Measurements from ENCODE around the gene SPINK14. TPM values are rescaled to one million over a fixed set of nuclear protein-coding genes. Genes with fewer than 3 reads are reported as not detected.

The SPINK14 gene, protein sequence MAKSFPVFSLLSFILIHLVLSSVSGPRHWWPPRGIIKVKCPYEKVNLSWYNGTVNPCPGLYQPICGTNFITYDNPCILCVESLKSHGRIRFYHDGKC
- not detected for polyA plus RNA-seq (2013, experiment 1 of 2)
- polyA plus RNA-seq (2013, experiment 2 of 2), result not detected

DNA sequence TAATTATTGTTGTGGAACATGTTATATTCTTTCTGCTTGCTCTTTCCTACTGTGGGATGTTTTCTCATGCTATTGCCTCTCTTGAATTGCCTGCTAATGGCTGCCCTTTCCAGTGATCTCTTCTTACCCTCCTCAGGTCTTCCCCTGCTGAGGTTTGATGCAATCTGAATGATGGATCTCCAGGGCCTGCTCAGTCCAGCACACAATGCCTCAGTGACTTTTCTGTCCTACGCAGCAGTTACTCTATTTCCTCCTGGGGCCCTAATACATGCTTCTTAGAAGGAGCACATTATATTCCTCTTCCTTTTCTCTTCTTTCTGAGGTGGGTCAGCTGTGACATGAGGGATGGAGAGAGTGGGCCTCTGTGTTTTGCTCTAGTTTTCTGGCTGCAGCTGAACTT, at the start of gene SPINK14:
SPINK14 (plus strand) TSS at position 301 of the 400 bp plus-strand sequence. CDS start 1,187 bp downstream, outside the sequence.
- H3K27me3 ChIP-seq (ENCODE audit: insufficient read depth, low read length), result no peaks in the 10 kb centered on the region
- WGBS, result 94% methylated on average over 1 of the region's 1 CpG
- H3K27ac ChIP-seq (ENCODE audit: low read depth, low read length), result no peak within 1 kb of the TSS
- no peaks in the 10 kb centered on the region for H3K4me1 ChIP-seq (ENCODE audit: insufficient read depth, low read length)
- H3K36me3 ChIP-seq (ENCODE audit: insufficient read depth, low read length), result no peaks in the 10 kb centered on the region
- no peak within 1 kb of the TSS for H3K9ac ChIP-seq (ENCODE audit: low read depth, low read length)
- H3K4me3 ChIP-seq (ENCODE audit: low read length), result no peak within 1 kb of the TSS
- no peaks in the 10 kb centered on the region for H3K9me3 ChIP-seq (ENCODE audit: insufficient read depth, low read depth, low read length)

DNA sequence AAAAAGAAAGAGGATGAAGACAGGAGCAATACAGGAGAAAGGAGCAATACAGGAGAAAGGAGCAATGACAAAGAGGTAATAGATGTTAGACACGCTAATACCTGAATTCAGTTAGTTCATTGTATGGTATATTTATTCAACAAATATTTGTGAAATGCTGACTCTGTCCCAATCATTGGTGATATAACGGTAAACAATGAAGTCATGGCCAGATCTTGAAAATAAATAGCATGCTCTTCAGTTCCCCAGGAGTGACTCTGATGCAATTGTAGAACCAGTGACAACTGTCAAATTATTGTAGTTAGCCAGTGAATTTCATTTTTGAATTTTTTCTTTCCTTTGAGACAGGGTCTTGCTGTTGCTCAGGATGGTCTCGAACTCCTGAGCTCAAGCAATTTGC, 48.0 kb upstream of the SPINK14 start:
- peaks cover 66% of the 10 kb centered on the region for H3K36me3 ChIP-seq (ENCODE audit: insufficient read depth, low read length)
- H3K9me3 ChIP-seq (ENCODE audit: insufficient read depth, low read depth, low read length), result no peaks in the 10 kb centered on the region
- H3K4me3 ChIP-seq (ENCODE audit: low read length), result no peak overlapping the region
- H3K27me3 ChIP-seq (ENCODE audit: insufficient read depth, low read length), result no peaks in the 10 kb centered on the region
- H3K9ac ChIP-seq (ENCODE audit: low read depth, low read length), result no peak overlapping the region
- WGBS, result over 99% methylated on average over 3 of the region's 3 CpGs
- no peak overlapping the region for H3K27ac ChIP-seq (ENCODE audit: low read depth, low read length)
- no peaks in the 10 kb centered on the region for H3K4me1 ChIP-seq (ENCODE audit: insufficient read depth, low read length)

DNA sequence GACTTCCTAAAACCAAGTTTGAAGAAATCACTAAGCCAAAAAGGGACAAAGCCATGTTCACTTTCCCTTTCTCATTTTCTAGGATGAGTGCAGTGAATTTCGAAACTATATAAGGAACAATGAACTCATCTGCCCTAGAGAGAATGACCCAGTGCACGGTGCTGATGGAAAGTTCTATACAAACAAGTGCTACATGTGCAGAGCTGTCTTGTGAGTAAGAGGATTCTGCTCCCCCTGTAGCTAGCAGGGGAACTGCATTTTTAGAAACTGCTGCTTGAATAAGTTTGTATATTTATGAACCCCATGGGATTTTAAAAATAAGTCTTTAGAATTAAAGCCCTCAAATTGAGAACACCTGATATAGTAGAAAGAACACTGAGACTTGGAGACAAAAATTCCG, 42.7 kb upstream of the SPINK14 start:
- peaks cover 56% of the 10 kb centered on the region for H3K36me3 ChIP-seq (ENCODE audit: insufficient read depth, low read length)
- no peak overlapping the region for H3K9ac ChIP-seq (ENCODE audit: low read depth, low read length)
- no peaks in the 10 kb centered on the region for H3K4me1 ChIP-seq (ENCODE audit: insufficient read depth, low read length)
- 90% methylated on average over 3 of the region's 3 CpGs for WGBS
- H3K27me3 ChIP-seq (ENCODE audit: insufficient read depth, low read length), result no peaks in the 10 kb centered on the region
- no peak overlapping the region for H3K4me3 ChIP-seq (ENCODE audit: low read length)
- H3K27ac ChIP-seq (ENCODE audit: low read depth, low read length), result no peak overlapping the region
- no peaks in the 10 kb centered on the region for H3K9me3 ChIP-seq (ENCODE audit: insufficient read depth, low read depth, low read length)

DNA sequence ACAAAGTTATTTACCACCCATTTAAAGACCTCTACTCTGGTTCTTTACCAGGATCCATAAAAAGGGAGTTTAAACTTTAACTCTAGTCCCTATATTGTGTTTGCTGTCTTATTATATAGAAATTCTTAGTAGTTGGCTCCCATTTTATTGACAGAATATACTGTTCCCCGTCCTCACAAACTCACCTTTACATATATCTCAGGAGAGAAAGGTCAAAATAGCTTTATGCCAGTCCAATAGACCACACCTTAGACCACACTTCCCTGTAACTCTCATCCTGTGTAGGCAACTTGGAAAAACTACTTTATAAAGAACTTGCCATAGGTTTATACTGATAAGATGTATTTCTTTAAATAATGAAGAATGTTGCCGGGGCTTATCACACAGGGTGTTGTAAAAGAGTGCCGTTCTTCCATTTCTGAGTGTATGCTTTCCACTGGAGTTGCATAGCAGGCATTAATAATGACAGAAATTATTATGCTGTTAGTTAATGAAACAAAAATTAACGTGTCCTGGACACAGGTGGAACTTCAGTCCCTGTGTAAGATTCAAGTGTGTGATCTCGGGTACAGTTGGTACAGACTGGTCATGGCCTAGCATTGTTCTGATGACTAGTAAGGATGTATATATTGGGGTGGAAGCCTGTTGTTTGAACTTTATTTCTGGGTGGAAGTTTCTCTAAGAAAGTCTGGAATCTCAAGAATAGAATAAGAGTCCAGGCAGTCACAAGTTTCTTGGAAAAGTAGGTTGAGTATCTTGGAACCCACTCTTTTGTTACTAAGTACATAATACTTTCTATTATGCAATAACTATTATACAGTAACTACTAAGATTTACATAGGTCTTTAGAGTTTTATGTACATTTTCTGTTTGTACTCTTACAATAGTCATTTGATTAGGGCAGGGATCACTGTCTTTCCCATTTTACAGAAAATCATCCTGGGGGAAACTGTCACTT, 33.0 kb upstream of the SPINK14 start:
- 95% methylated on average over 5 of the region's 5 CpGs for WGBS
- H3K27ac ChIP-seq (ENCODE audit: low read depth, low read length), result no peak overlapping the region
- no peak overlapping the region for H3K4me3 ChIP-seq (ENCODE audit: low read length)
- peaks cover 69% of the 10 kb centered on the region for H3K36me3 ChIP-seq (ENCODE audit: insufficient read depth, low read length)
- H3K27me3 ChIP-seq (ENCODE audit: insufficient read depth, low read length), result no peaks in the 10 kb centered on the region
- no peaks in the 10 kb centered on the region for H3K9me3 ChIP-seq (ENCODE audit: insufficient read depth, low read depth, low read length)
- no peaks in the 10 kb centered on the region for H3K4me1 ChIP-seq (ENCODE audit: insufficient read depth, low read length)
- no peak overlapping the region for H3K9ac ChIP-seq (ENCODE audit: low read depth, low read length)

DNA sequence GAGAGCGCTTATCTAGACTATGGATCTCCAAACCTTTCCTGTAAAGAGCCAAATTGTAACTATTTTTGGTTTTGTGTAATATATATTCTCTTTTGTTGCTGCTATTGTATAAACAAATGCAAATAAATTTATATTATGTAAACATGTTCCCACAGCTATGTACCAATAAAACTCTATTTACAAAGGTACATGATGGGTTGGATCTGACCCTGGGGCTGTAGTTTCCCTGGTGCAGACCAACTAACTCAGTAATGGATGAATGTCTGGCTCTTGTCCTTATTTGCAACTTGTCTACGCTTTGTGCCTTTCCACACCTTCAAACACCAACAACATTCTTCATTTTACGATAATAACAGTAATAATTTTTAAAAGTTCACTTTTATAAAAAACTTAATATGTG, 27.5 kb upstream of the SPINK14 start:
- Histone ChIP-seq H3K27me3 (ENCODE audit: insufficient read depth, low read length) (no peaks in the 10 kb centered on the region), H3K4me3 (ENCODE audit: low read length) (no peak overlapping the region), H3K27ac (ENCODE audit: low read depth, low read length) (no peak overlapping the region), H3K4me1 (ENCODE audit: insufficient read depth, low read length) (peaks cover 5% of the 10 kb centered on the region; the same call in 1 of the 2 replicates), H3K9ac (ENCODE audit: low read depth, low read length) (no peak overlapping the region), H3K9me3 (ENCODE audit: insufficient read depth, low read depth, low read length) (no peaks in the 10 kb centered on the region), H3K36me3 (ENCODE audit: insufficient read depth, low read length) (peaks cover 17% of the 10 kb centered on the region)
- 90% methylated on average over 1 of the region's 3 CpGs for WGBS

DNA sequence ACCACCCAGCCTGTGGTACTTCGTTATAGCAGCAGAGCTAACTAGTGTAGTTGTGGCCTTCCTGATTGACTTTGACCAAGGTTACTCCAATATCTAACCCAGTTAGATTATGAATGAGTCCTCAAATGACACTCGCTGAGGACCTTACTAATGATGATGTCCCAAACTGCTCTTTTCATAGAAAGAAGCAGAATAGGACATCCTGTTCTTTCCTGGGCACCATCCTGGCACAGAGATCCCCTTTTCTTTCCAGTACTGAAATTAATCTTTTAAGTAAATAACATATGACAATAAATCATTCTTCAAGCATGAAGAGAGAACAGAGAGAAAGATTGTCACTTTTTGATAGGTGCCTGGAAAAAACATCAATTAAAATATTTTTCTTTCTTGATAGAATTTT, 26.7 kb upstream of the SPINK14 start:
- H3K27ac ChIP-seq (ENCODE audit: low read depth, low read length), result no peak overlapping the region
- H3K4me1 ChIP-seq (ENCODE audit: insufficient read depth, low read length), result peaks cover 10% of the 10 kb centered on the region; the same call in 1 of the 2 replicates
- no peaks in the 10 kb centered on the region for H3K27me3 ChIP-seq (ENCODE audit: insufficient read depth, low read length)
- no peak overlapping the region for H3K4me3 ChIP-seq (ENCODE audit: low read length)
- H3K36me3 ChIP-seq (ENCODE audit: insufficient read depth, low read length), result peaks cover 13% of the 10 kb centered on the region
- H3K9ac ChIP-seq (ENCODE audit: low read depth, low read length), result no peak overlapping the region
- H3K9me3 ChIP-seq (ENCODE audit: insufficient read depth, low read depth, low read length), result no peaks in the 10 kb centered on the region
- WGBS, result 98% methylated on average over 2 of the region's 2 CpGs

DNA sequence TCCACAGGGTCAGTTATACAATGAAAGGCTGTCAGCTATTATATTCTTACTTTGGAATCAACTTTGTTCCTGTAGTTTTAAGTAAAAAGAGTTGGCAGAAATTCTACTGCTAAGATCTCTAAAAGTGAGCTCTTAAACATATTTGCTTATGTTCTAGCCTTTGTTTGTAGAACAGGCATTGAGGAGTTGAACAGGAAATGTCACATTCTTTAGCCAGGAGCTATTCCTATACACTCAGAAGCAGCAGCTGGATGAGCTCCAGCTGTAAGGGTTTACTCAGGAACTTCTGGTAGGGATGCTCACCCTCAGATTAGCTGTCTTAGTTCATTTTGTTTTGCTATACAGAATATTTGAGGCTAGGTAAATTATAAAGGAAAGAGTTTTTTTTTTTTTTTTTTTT, 22.4 kb upstream of the SPINK14 start:
- H3K9ac ChIP-seq (ENCODE audit: low read depth, low read length), result no peak overlapping the region
- H3K4me1 ChIP-seq (ENCODE audit: insufficient read depth, low read length), result peaks cover 10% of the 10 kb centered on the region; the same call in 1 of the 2 replicates
- H3K9me3 ChIP-seq (ENCODE audit: insufficient read depth, low read depth, low read length), result no peaks in the 10 kb centered on the region
- H3K4me3 ChIP-seq (ENCODE audit: low read length), result no peak overlapping the region
- no peaks in the 10 kb centered on the region for H3K36me3 ChIP-seq (ENCODE audit: insufficient read depth, low read length)
- no peak overlapping the region for H3K27ac ChIP-seq (ENCODE audit: low read depth, low read length)
- H3K27me3 ChIP-seq (ENCODE audit: insufficient read depth, low read length), result no peaks in the 10 kb centered on the region

DNA sequence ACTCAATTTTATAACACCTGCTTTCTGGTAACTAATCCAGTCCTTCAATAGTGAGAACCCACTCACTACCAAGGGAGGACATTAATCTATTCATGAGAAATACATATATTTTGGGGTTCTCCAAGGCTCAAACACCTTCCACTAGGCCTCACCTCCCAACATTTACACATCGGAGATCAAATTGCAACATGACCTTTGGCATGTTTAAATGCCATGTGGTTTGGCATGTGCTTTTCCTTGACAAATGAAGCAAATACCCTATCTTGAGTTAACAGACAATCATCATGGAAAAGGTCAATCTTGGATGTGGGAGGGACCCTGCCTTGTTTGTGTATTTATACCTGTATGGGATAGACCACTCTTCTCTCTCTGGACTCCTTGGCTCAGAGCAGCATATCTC, 21.9 kb upstream of the SPINK14 start:
- Histone ChIP-seq H3K4me1 (ENCODE audit: insufficient read depth, low read length) (peaks cover 10% of the 10 kb centered on the region; the same call in 1 of the 2 replicates), H3K27ac (ENCODE audit: low read depth, low read length) (no peak overlapping the region), H3K27me3 (ENCODE audit: insufficient read depth, low read length) (no peaks in the 10 kb centered on the region), H3K9ac (ENCODE audit: low read depth, low read length) (no peak overlapping the region), H3K4me3 (ENCODE audit: low read length) (no peak overlapping the region), H3K9me3 (ENCODE audit: insufficient read depth, low read depth, low read length) (no peaks in the 10 kb centered on the region), H3K36me3 (ENCODE audit: insufficient read depth, low read length) (no peaks in the 10 kb centered on the region)
- WGBS, result 94% methylated on average over 1 of the region's 1 CpG

DNA sequence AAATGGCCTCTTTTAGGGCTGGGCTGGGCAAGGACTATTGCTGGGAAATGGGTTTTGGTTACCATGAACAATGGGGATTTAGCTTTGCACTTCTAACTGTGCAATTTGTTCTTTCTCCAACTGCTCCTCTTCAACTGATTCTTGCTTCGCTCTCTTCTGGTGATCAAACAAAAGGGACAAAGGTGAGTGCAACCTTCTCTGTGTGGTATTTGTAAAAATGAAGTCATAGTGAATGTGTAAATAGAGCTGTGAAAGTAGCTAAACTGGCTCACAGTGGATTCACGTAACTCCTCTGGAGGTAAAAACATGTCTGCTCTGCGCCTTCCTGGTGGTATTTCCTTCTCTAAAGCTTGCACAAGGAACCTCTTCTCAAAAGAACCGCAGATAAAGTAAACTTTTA, 20.9 kb upstream of the SPINK14 start:
- Histone ChIP-seq H3K9me3 (ENCODE audit: insufficient read depth, low read depth, low read length) (no peaks in the 10 kb centered on the region), H3K9ac (ENCODE audit: low read depth, low read length) (no peak overlapping the region), H3K36me3 (ENCODE audit: insufficient read depth, low read length) (no peaks in the 10 kb centered on the region), H3K4me1 (ENCODE audit: insufficient read depth, low read length) (peaks cover 10% of the 10 kb centered on the region; the same call in 1 of the 2 replicates), H3K27ac (ENCODE audit: low read depth, low read length) (no peak overlapping the region), H3K4me3 (ENCODE audit: low read length) (no peak overlapping the region), H3K27me3 (ENCODE audit: insufficient read depth, low read length) (no peaks in the 10 kb centered on the region)
- 91% methylated on average over 3 of the region's 4 CpGs for WGBS

DNA sequence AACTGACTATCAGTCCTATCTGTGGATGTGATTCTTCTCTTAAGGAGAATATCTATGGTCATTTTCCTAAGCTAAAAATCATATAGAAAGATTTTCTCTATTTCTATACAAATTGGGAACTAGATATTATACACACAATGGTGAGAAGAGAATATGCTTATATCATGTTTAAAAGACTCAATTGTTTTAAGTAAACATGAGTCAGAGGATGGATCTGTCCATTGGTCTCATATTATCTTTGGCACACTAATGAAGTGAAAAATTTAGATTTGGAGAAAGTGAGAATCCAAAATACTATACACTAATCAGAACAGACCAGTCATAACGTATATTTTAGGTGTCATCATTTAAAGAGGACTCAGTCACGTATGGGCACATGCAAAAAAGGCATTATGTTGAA, 16.5 kb upstream of the SPINK14 start:
- Histone ChIP-seq H3K4me1 (ENCODE audit: insufficient read depth, low read length) (no peaks in the 10 kb centered on the region), H3K27ac (ENCODE audit: low read depth, low read length) (no peak overlapping the region), H3K4me3 (ENCODE audit: low read length) (no peak overlapping the region), H3K27me3 (ENCODE audit: insufficient read depth, low read length) (no peaks in the 10 kb centered on the region), H3K9me3 (ENCODE audit: insufficient read depth, low read depth, low read length) (no peaks in the 10 kb centered on the region), H3K36me3 (ENCODE audit: insufficient read depth, low read length) (no peaks in the 10 kb centered on the region), H3K9ac (ENCODE audit: low read depth, low read length) (no peak overlapping the region)
- 96% methylated on average over 2 of the region's 2 CpGs for WGBS

DNA sequence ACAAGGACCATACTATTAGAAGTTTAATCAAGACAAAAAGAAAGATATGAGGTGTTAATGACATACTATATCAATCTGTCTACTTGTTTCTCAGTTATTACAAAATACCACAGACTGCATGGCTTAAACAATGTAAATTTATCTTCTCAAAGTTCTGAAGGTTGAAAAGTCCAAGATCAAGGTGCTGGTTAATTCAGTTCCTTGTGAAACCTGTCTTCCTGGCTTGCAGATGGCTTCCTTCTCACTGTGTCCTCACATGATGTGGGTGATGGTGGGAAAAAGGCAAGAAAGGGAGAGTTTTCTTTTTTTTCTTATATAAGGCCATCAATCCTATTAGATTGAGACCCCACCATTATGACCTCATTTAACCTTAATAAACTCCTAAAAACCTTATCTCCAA, 15.6 kb upstream of the SPINK14 start:
- Histone ChIP-seq H3K4me3 (ENCODE audit: low read length) (no peak overlapping the region), H3K4me1 (ENCODE audit: insufficient read depth, low read length) (no peaks in the 10 kb centered on the region), H3K27ac (ENCODE audit: low read depth, low read length) (no peak overlapping the region), H3K36me3 (ENCODE audit: insufficient read depth, low read length) (no peaks in the 10 kb centered on the region), H3K9me3 (ENCODE audit: insufficient read depth, low read depth, low read length) (no peaks in the 10 kb centered on the region), H3K27me3 (ENCODE audit: insufficient read depth, low read length) (no peaks in the 10 kb centered on the region), H3K9ac (ENCODE audit: low read depth, low read length) (no peak overlapping the region)
